Heart right ventricle (tissue), 16 donors: ENCODE data around the gene C10orf62. TPM values are rescaled to one million over a fixed set of nuclear protein-coding genes. Genes with fewer than 3 reads are reported as not detected.
A peak's percentile ranks its signal among the peaks of the same experiment; 100 is the strongest.

ENCODE experiments used
- ATAC-seq, 8 donors: fragments of 200-7000 bp; cut with Tn5 transposase; one replicate each; pipeline ENCODE4 v1.9.1; 2020; ENCODE audit warnings: mild to moderate bottlenecking in 8 of 8, moderate library complexity in 8 of 8, moderate number of reproducible peaks in 1 of 8
- DNase-seq, 2 donors: peaks; one replicate each; pipeline ENCODE4 v3.0.0-alpha.2; 2020
- H3K27ac ChIP-seq, 10 donors: fragments of 200-600 bp; sonication (generic) in 2 of 10; one replicate each; pipeline versions ENCODE4 v1.5.0 to v1.8.0; 2020 to 2022; ENCODE audit warnings: mild to moderate bottlenecking in 3 of 10
- H3K27me3 ChIP-seq, 7 donors: fragments of 200-600 bp; one replicate each; pipeline ENCODE4 v1.8.0; 2021 to 2022; ENCODE audit warnings: mild to moderate bottlenecking in 2 of 7
- H3K36me3 ChIP-seq, 9 donors: fragments of 200-600 bp; sonication (generic) in 1 of 9; one replicate each; pipeline versions ENCODE4 v1.5.0 to v1.8.0; 2020 to 2022; ENCODE audit warnings: mild to moderate bottlenecking in 2 of 9
- H3K4me1 ChIP-seq, 9 donors: fragments of 200-600 bp; sonication (generic) in 1 of 9; one replicate each; pipeline versions ENCODE4 v1.5.0 to v1.8.0; 2020 to 2022; ENCODE audit warnings: mild to moderate bottlenecking in 4 of 9
- H3K4me3 ChIP-seq, 10 donors: fragments of 200-600 bp; sonication (generic) in 2 of 10; one replicate each; pipeline versions ENCODE4 v1.5.0 to v1.8.0; 2020 to 2022; ENCODE audit warnings: mild to moderate bottlenecking in 7 of 10, moderate library complexity in 2 of 10
- H3K9me3 ChIP-seq, 11 donors: fragments of 200-600 bp in 10 of 11; sonication (generic) in 2 of 11; one replicate each; pipeline versions ENCODE4 v1.5.0 to v1.8.0; 2013 to 2022; ENCODE audit warnings: mild to moderate bottlenecking in 2 of 11, control low read depth in 1 of 11, moderate library complexity in 1 of 11
- WGBS, 2 donors: extraction: QIAGEN DNeasy Blood & Tissue Kit; methylation state at CpG; one replicate each; pipeline ENCODE4 v1.1.7; 2013; ENCODE audit warnings: inconsistent platforms in 1 of 2; 5-methylcytosine and 5-hydroxymethylcytosine counted together
- intact Hi-C, 10 donors: fragments of 100-400 bp; cut with DNase I; formaldehyde crosslinking; loops; one replicate each; pipeline versions ENCODE4 v1.11.1 to v1.14.2; 2022
- polyA plus RNA-seq, 2 donors: library from polyadenylated mRNA; stranded (reverse); fragments of 200-250 nt; gene quantifications; one replicate each; pipeline ENCODE4 v1.2.3, GENCODE V29; 2013
- total RNA-seq, 10 donors: library from RNA; stranded (reverse); fragmentation: NEBNext Ultra II Directional in 3 of 10; extraction: Animal tissue kit (Norgen Biotek cat#: 25700) in 3 of 10; gene quantifications; one replicate each; pipeline versions ENCODE4 v1.2.1 to v1.2.4, GENCODE V29; 2021 to 2023
- TF ChIP-seq, protein P1 (sequence below), 9 donors: fragments of 200-600 bp; sonication (generic) in 2 of 9; IDR thresholded peaks; one replicate each; pipeline versions ENCODE4 v1.5.0 to v1.8.0; 2021 to 2022; ENCODE audit warnings: antibody characterized with exemption in 9 of 9, mild to moderate bottlenecking in 5 of 9, moderate library complexity in 1 of 9
- donor health status: Arrhythmogenic right ventricular cardiomyopathy.
- donor health status: ischemic (EF 13 %, LVEDD 7.1; RV severe dilation, severe dysfunction).
- donor health status: healthy with polysubstance abuse.
- donor health status: DM: no; HTN: yes; CAD: no.
- donor health status: DM: no; HTN: no; CAD: no.
- donor health status: ischemic (EF 25% LVEDD 6.9; RV normal size, moderate dysfunction).
- donor health status: ischemic (EF 25% LVEDD 5.7; RV mildly dilated, moderate dysfunction).
- donor health status: healthy.
- donor health status: DM: yes; HTN: yes; CAD: no.
- donor health status: Ischemic cardiomyopathy.
- donor health status: ischemic (EF 35%, LVEDD 5.7; RV mildly dilated, moderate dysfunction).
- donor health status: nonischemic (EF 11% LVEDD 7.7; RV severe dilation, severe dysfunction).
- donor health status: DM: yes; HTN: yes; CAD: no.
- donor health status: PGD.
- donor health status: ischemic (EF 29% LVEDD 5.4; RV normal size, mild dysfunction).
- donor health status: nonischemic (EF 23%, LVEDD 6.1; RV moderate dilation, normal function).

The C10orf62 gene
- total and polyA plus RNA-seq, 12 donors = 0.20 to 2.4 (median 1.1) TPM; not detected in 2

DNA sequence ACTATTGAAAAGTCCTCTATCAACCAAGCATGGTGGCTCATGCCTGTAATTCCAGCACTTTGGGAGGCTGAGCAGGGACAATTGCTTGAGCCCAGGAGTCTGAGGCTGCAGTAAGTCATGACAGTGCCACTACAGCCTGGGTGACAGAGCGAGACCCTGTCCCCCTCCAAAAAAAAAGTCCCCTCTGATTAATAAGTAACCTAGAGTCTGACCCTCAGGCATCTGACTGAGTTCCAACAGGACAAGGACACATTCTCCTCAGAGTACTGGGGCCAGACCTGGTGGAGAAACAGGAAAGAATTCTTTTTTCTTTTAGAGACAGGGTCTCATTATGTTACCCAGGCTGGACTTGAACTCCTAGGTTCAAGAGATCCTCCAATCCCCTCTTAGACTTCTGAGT, 33.8 kb downstream of the C10orf62 start:
- no peaks in the 10 kb centered on the region for H3K9me3 ChIP-seq
- no peak overlapping the region for H3K4me3 ChIP-seq
- no peaks in the 10 kb centered on the region for H3K27me3 ChIP-seq
- TF ChIP-seq, protein P1, sequence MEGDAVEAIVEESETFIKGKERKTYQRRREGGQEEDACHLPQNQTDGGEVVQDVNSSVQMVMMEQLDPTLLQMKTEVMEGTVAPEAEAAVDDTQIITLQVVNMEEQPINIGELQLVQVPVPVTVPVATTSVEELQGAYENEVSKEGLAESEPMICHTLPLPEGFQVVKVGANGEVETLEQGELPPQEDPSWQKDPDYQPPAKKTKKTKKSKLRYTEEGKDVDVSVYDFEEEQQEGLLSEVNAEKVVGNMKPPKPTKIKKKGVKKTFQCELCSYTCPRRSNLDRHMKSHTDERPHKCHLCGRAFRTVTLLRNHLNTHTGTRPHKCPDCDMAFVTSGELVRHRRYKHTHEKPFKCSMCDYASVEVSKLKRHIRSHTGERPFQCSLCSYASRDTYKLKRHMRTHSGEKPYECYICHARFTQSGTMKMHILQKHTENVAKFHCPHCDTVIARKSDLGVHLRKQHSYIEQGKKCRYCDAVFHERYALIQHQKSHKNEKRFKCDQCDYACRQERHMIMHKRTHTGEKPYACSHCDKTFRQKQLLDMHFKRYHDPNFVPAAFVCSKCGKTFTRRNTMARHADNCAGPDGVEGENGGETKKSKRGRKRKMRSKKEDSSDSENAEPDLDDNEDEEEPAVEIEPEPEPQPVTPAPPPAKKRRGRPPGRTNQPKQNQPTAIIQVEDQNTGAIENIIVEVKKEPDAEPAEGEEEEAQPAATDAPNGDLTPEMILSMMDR (IDR thresholded peaks at IDR 0.05) = no peak
- no peak for ATAC-seq
- intact Hi-C loops = no loop called here
- WGBS, 2 donors = 90 to 96% methylated on average over 1 of the region's 1 CpG
- no peaks in the 10 kb centered on the region for H3K36me3 ChIP-seq
- H3K4me1 ChIP-seq = peaks cover 0 to 11% (median 4%) of the 10 kb centered on the region in 9 donors
- no peak for DNase-seq
- no peak overlapping the region for H3K27ac ChIP-seq

DNA sequence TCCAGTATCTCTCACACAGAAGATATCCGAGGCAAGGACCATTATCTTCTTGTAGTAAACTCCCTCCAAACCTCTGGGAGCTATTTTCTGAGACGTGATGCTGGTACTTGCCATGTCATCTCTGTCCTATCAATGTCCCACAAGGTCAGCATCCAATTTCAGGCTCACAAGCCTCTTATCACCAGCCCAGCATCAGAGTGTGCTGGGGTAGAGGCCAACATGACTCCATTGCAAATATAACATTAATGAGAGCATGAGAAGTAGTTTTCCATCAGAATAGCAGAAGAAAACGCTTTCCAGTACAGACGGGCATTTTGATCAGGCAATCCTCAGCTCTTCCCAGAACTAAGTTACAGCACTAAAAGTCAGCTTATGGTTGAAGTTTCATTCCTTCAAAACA, 38.2 kb downstream of the C10orf62 start:
- no peaks in the 10 kb centered on the region for H3K9me3 ChIP-seq
- TF ChIP-seq, protein P1 (IDR thresholded peaks at IDR 0.05) = no peak
- no peak overlapping the region for H3K4me3 ChIP-seq
- no peak for DNase-seq
- peak in 3 of 8 donors; percentile 23 to 70 (median 25) for ATAC-seq
- H3K27ac ChIP-seq = peak overlapping the region in 3 of 10 donors; percentile 20 to 53 (median 45)
- WGBS, 2 donors = 40 to 43% methylated on average over 4 of the region's 4 CpGs
- intact Hi-C loops = no loop called here
- H3K36me3 ChIP-seq = no peaks in the 10 kb centered on the region
- no peaks in the 10 kb centered on the region for H3K27me3 ChIP-seq
- peaks cover 0 to 18% (median 6%) of the 10 kb centered on the region in 9 donors for H3K4me1 ChIP-seq

DNA sequence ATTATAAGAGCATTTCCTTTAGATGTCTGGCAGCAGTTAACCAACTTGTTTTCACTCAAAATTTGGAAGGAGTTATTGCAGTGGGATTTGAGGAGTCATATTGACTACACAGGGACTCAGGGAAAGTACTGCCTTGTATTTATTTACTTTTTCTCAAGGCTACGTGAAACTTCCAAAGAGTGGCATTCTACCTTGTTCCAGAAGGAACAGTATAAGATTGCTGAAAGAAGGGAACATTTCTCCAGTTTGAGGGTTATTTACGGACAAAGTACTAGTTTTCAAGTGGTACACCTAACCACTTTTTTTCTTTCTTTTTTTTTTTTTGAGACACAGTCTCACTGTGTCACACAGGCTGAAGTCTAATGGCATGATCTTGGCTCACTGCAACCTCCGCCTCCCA, 38.7 kb downstream of the C10orf62 start:
- Histone ChIP-seq H3K27me3 (no peaks in the 10 kb centered on the region), H3K9me3 (no peaks in the 10 kb centered on the region), H3K4me1 (peaks cover 0 to 20% (median 7%) of the 10 kb centered on the region in 9 donors), H3K36me3 (no peaks in the 10 kb centered on the region), H3K4me3 (no peak overlapping the region), H3K27ac (peak overlapping the region in 3 of 10 donors; percentile 20 to 53 (median 45))
- intact Hi-C loops = no loop called here
- TF ChIP-seq, protein P1 (IDR thresholded peaks at IDR 0.05) = no peak
- WGBS, 2 donors = 88 to 89% methylated on average over 3 of the region's 3 CpGs
- no peak for DNase-seq
- no peak for ATAC-seq

DNA sequence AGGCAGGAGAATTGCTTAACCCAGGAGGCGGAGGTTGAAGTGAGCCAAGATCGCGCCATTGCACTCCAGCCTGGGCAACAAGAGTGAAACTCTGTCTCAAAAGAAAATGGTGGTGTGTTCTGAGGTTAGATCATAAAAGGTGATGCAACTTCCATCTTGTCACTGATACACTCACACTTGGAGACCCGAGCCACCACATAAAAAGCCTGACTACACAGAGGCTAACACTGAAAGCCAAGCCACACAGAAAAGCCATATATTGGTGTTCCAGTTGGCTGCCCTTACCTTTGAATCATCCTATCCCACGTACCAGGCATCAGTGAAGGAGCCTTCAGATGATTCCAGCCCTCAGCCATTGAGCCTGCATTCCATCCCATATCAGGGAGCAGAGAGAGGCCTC, 39.8 kb downstream of the C10orf62 start:
- intact Hi-C loops = no loop called here
- H3K36me3 ChIP-seq = no peaks in the 10 kb centered on the region
- no peak for DNase-seq
- WGBS, 2 donors = 96 to 100% methylated on average over 5 of the region's 5 CpGs
- no peak overlapping the region for H3K27ac ChIP-seq
- TF ChIP-seq, protein P1 (IDR thresholded peaks at IDR 0.05) = no peak
- no peaks in the 10 kb centered on the region for H3K27me3 ChIP-seq
- no peak overlapping the region for H3K4me3 ChIP-seq
- H3K4me1 ChIP-seq = peaks cover 0 to 24% (median 11%) of the 10 kb centered on the region in 9 donors
- ATAC-seq = no peak
- no peaks in the 10 kb centered on the region for H3K9me3 ChIP-seq
